HepG2 (cell line): ENCODE measurements around the gene NSUN2. TPM values are rescaled to one million over a fixed set of nuclear protein-coding genes. Genes with fewer than 3 reads are reported as not detected.

Experiments
- ATAC-seq: fragments of 200-7000 bp; cut with Tn5 transposase; 3 replicates; pipeline ENCODE4 v1.9.1; 2020; ENCODE audit warnings: mild to moderate bottlenecking, moderate library complexity
- BruUV-seq: library from RNA; stranded (reverse); fragments of 400-500 nt; replicated peaks from 2 replicates; lab custom pipeline; 2021; lab: Mats Ljungman, UMichigan
- CTCF ChIA-PET: fragments of 300-600 bp; formaldehyde crosslinking; extraction: SDS; loops from one replicate; lab custom pipeline; 2021; ENCODE audit warnings: low total read pairs, inconsistent platforms, low intra/inter-chr PET ratio; lab: Yijun Ruan, JAX
- POLR2A ChIA-PET: fragments of 350-600 bp; sonication (Branson Sonifier 250); formaldehyde crosslinking; loops from one replicate; lab custom pipeline; 2020; ENCODE audit warnings: antibody characterized with exemption, inconsistent platforms; lab: Yijun Ruan, JAX
- DNase-seq: peaks from one replicate; pipeline ENCODE4 v3.0.0-alpha.2; 2015; ENCODE audit warnings: low spot score
- FAIRE-seq: peaks from 3 replicates; lab custom pipeline; 2011; peaks lifted over from hg19 to GRCh38; lab: Jason Lieb, UNC
- H2AFZ ChIP-seq: one replicate; pipeline ENCODE4 v1.6.1; 2011; ENCODE audit warnings: low read length, inconsistent platforms
- H3K27ac ChIP-seq: fragments of 300-600 bp; 3 replicates; pipeline ENCODE4 v1.8.0; 2011; ENCODE audit warnings: mixed run types, mild to moderate bottlenecking, mixed read lengths, low read length, inconsistent platforms; ENCODE audit not compliant: insufficient read depth; ENCODE audit errors: extremely low read length
- H3K27me3 ChIP-seq, 2 experiments: fragments of 200-600 bp in 1 of 2; 2 replicates in 1 of 2; 3 replicates in 1 of 2; pipeline versions ENCODE4 v1.6.0 to v1.8.0; 2011; ENCODE audit warnings: low read length in 2 of 2, mild to moderate bottlenecking in 2 of 2, moderate library complexity in 2 of 2, inconsistent platforms in 1 of 2; ENCODE audit not compliant: insufficient read depth in 2 of 2, control insufficient read depth in 1 of 2
- H3K36me3 ChIP-seq, 2 experiments: fragments of 200-600 bp in 1 of 2; replicated peaks in 1 of 2; 2 replicates in 1 of 2; 3 replicates in 1 of 2; pipeline versions ENCODE4 v1.5.1 to v1.8.0; 2011; ENCODE audit warnings: low read length in 2 of 2, inconsistent platforms in 1 of 2; ENCODE audit not compliant: insufficient read depth in 2 of 2, control insufficient read depth in 1 of 2
- H3K4me1 ChIP-seq: 2 replicates; pipeline ENCODE4 v1.5.1; 2012; ENCODE audit warnings: low read length, inconsistent platforms; ENCODE audit not compliant: insufficient read depth
- H3K4me2 ChIP-seq: 2 replicates; pipeline ENCODE4 v1.6.0; 2011; ENCODE audit warnings: low read depth, low read length, inconsistent platforms
- H3K4me3 ChIP-seq, 3 experiments: fragments of 200-600 bp in 1 of 3; sonication (generic), shearing (Covaris generic) in 1 of 3; replicated peaks in 1 of 3; 2 replicates each; pipeline ENCODE4 v1.5.1; 2011 to 2016; ENCODE audit warnings: low read length in 3 of 3, inconsistent platforms in 2 of 3, low read depth in 2 of 3, mild to moderate bottlenecking in 2 of 3, control low read depth in 1 of 3, mixed read lengths in 1 of 3; ENCODE audit not compliant: insufficient read depth in 1 of 3
- H3K79me2 ChIP-seq: one replicate; pipeline ENCODE4 v1.6.1; 2011; ENCODE audit warnings: low read length, inconsistent platforms; ENCODE audit not compliant: insufficient read depth
- H3K9ac ChIP-seq: 2 replicates; pipeline ENCODE4 v1.6.0; 2011; ENCODE audit warnings: mild to moderate bottlenecking, low read depth, low read length, inconsistent platforms; ENCODE audit not compliant: insufficient read depth
- H3K9me3 ChIP-seq: 2 replicates; pipeline ENCODE4 v1.5.1; 2012; ENCODE audit warnings: mild to moderate bottlenecking, low read length
- H4K20me1 ChIP-seq: 2 replicates; pipeline ENCODE4 v1.6.0; 2011; ENCODE audit warnings: inconsistent platforms, mild to moderate bottlenecking, low read length, moderate library complexity; ENCODE audit not compliant: insufficient read depth
- CHCHD3 ChIP-seq: sonication (generic); formaldehyde crosslinking; IDR thresholded peaks from 2 replicates; pipeline ENCODE4 v1.8.0; 2022; ENCODE audit warnings: mild to moderate bottlenecking, missing genetic modification reagents, moderate library complexity
- PPARG ChIP-seq: conservative IDR thresholded peaks from 2 replicates; pipeline ENCODE4 v1.6.1; 2016; ENCODE audit warnings: missing biosample characterization, missing genetic modification reagents
- ZNF616 ChIP-seq: sonication (generic); formaldehyde crosslinking; IDR thresholded peaks from 2 replicates; pipeline ENCODE4 v1.5.0; 2020; ENCODE audit warnings: low read depth, mild to moderate bottlenecking, missing genetic modification reagents
- WGBS: methylation state at CpG from one replicate; pipeline ENCODE4 v1.1.6; 2017; ENCODE audit warnings: low lambda C conversion rate; 5-methylcytosine and 5-hydroxymethylcytosine counted together
- in situ Hi-C: cut with HindIII; loops from 2 replicates; pipeline ENCODE4 v1.10.0; 2017; ENCODE audit warnings: low pct_unique_long_range_greater_than_20kb; ENCODE audit not compliant: extremely low pct_ligation_motif_present
- intact Hi-C: fragments of 100-400 bp; cut with micrococcal nuclease; formaldehyde crosslinking; loops from one replicate; pipeline ENCODE4 v1.10.0; 2022; ENCODE audit not compliant: unreplicated experiment
- polyA plus RNA-seq, 8 experiments: library from polyadenylated mRNA; depleted of rRNA in 3 of 8; stranded (reverse) in 7 of 8; unstranded in 1 of 8; fragments of >200 nt; fragmentation: Illumina TruSeq in 4 of 8; extraction: Trizol in 4 of 8; gene quantifications; 2 replicates each; pipeline versions ENCODE4 v1.2.1 to v1.2.3, GENCODE V29; 2011 to 2016; ENCODE audit warnings: low read depth in 4 of 8, missing spikeins in 1 of 8, mixed read lengths in 1 of 8; ENCODE audit not compliant: insufficient read depth in 1 of 8
- total RNA-seq, 5 experiments: library from RNA; depleted of rRNA; stranded (reverse); fragments of >200 nt; fragmentation: Illumina TruSeq; extraction: Trizol; gene quantifications; 2 replicates each; pipeline ENCODE4 v1.2.3, GENCODE V29; 2016; ENCODE audit warnings: low read depth in 1 of 5
- TF ChIP-seq, protein P1 (sequence below): sonication (generic); formaldehyde crosslinking; IDR thresholded peaks from 2 replicates; pipeline ENCODE4 v1.5.0; 2020; ENCODE audit warnings: missing genetic modification reagents
- TF ChIP-seq, protein P2 (sequence below): sonication (generic); formaldehyde crosslinking; IDR thresholded peaks from 2 replicates; pipeline ENCODE4 v1.4.0; 2020; ENCODE audit warnings: mild to moderate bottlenecking, missing genetic modification reagents
- TF ChIP-seq, protein P3 (sequence below): sonication (generic); formaldehyde crosslinking; IDR thresholded peaks from 2 replicates; pipeline ENCODE4 v1.5.1; 2020; ENCODE audit warnings: missing genetic modification reagents, mild to moderate bottlenecking, borderline replicate concordance

Gene NSUN2
- total and polyA plus RNA-seq, 2 of the 13 experiments (the other 11 are each of a cell fraction or from before 2014, with no cell fraction given), result 51.7 to 69.1 TPM

DNA sequence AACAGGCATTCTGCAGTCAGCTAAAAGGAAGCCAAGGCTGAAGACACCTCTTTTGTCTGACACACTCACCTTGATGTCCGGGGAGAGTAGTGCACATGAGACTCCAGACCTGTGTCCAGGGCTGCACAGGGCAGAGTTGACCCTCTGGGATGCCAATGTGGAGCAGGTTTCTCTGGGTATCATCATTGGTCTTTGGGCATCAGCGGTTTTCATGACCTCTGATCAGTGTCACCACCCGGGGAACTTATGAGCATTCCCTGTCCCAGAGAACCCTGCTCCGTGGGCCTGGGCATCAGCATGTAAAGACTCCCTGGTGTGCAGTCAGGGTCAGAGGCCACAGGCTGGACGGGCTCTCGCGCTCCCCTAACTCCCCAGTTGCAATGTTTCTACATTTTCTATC is 80.2 kb downstream of the NSUN2 start:
- in situ Hi-C loops, result loop anchor here (25.0 kb wide), 1 partner anchor 665 kb away; no protein-coding TSS in a partner anchor
- H3K36me3 ChIP-seq, result no peaks in the 10 kb centered on the region
- TF ChIP-seq, protein P1, sequence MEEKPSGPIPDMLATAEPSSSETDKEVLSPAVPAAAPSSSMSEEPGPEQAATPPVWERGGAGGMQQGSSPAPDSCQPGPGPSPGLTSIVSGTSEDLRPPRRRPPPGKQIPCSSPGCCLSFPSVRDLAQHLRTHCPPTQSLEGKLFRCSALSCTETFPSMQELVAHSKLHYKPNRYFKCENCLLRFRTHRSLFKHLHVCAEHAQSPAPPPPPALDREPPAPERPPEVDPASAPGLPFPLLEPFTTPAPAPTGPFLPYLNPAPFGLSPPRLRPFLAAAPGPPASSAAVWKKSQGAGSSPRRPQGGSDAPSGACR (CRISPR knock-in tag), result no peak
- TF ChIP-seq, protein P2, sequence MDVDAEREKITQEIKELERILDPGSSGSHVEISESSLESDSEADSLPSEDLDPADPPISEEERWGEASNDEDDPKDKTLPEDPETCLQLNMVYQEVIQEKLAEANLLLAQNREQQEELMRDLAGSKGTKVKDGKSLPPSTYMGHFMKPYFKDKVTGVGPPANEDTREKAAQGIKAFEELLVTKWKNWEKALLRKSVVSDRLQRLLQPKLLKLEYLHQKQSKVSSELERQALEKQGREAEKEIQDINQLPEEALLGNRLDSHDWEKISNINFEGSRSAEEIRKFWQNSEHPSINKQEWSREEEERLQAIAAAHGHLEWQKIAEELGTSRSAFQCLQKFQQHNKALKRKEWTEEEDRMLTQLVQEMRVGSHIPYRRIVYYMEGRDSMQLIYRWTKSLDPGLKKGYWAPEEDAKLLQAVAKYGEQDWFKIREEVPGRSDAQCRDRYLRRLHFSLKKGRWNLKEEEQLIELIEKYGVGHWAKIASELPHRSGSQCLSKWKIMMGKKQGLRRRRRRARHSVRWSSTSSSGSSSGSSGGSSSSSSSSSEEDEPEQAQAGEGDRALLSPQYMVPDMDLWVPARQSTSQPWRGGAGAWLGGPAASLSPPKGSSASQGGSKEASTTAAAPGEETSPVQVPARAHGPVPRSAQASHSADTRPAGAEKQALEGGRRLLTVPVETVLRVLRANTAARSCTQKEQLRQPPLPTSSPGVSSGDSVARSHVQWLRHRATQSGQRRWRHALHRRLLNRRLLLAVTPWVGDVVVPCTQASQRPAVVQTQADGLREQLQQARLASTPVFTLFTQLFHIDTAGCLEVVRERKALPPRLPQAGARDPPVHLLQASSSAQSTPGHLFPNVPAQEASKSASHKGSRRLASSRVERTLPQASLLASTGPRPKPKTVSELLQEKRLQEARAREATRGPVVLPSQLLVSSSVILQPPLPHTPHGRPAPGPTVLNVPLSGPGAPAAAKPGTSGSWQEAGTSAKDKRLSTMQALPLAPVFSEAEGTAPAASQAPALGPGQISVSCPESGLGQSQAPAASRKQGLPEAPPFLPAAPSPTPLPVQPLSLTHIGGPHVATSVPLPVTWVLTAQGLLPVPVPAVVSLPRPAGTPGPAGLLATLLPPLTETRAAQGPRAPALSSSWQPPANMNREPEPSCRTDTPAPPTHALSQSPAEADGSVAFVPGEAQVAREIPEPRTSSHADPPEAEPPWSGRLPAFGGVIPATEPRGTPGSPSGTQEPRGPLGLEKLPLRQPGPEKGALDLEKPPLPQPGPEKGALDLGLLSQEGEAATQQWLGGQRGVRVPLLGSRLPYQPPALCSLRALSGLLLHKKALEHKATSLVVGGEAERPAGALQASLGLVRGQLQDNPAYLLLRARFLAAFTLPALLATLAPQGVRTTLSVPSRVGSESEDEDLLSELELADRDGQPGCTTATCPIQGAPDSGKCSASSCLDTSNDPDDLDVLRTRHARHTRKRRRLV (CRISPR knock-in tag), result no peak
- TF ChIP-seq, protein P3, sequence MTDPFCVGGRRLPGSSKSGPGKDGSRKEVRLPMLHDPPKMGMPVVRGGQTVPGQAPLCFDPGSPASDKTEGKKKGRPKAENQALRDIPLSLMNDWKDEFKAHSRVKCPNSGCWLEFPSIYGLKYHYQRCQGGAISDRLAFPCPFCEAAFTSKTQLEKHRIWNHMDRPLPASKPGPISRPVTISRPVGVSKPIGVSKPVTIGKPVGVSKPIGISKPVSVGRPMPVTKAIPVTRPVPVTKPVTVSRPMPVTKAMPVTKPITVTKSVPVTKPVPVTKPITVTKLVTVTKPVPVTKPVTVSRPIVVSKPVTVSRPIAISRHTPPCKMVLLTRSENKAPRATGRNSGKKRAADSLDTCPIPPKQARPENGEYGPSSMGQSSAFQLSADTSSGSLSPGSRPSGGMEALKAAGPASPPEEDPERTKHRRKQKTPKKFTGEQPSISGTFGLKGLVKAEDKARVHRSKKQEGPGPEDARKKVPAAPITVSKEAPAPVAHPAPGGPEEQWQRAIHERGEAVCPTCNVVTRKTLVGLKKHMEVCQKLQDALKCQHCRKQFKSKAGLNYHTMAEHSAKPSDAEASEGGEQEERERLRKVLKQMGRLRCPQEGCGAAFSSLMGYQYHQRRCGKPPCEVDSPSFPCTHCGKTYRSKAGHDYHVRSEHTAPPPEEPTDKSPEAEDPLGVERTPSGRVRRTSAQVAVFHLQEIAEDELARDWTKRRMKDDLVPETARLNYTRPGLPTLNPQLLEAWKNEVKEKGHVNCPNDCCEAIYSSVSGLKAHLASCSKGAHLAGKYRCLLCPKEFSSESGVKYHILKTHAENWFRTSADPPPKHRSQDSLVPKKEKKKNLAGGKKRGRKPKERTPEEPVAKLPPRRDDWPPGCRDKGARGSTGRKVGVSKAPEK (CRISPR knock-in tag), result no peak
- TF ChIP-seq PPARG, result no peak
- no peak for TF ChIP-seq ZNF616 (CRISPR knock-in tag)
- no peak for TF ChIP-seq CHCHD3
- TF ChIP-seq, all 625 proteins: peak for 0
- H3K4me2 ChIP-seq, result no peak overlapping the region
- H2AFZ ChIP-seq, result no peak overlapping the region
- peaks cover 0 to 21% of the 10 kb centered on the region in 2 experiments; a peak in 3 of 5 replicates for H3K27me3 ChIP-seq
- H3K9me3 ChIP-seq, result no peaks in the 10 kb centered on the region
- ATAC-seq, result no peak
- no peak for FAIRE-seq
- no TSS peak for BruUV-seq
- WGBS, result 0% methylated on average over 3 of the region's 7 CpGs
- H3K27ac ChIP-seq, result no peak overlapping the region
- CTCF ChIA-PET, result no interaction called here
- intact Hi-C loops, result no loop called here
- POLR2A ChIA-PET, result no interaction called here
- H3K4me3 ChIP-seq, result no peak overlapping the region
- no peaks in the 10 kb centered on the region for H3K4me1 ChIP-seq
- no peak for DNase-seq
- no peaks in the 10 kb centered on the region for H3K79me2 ChIP-seq
- H4K20me1 ChIP-seq, result no peaks in the 10 kb centered on the region
- H3K9ac ChIP-seq, result no peak overlapping the region
